HS-5 (cell line): Measurements from ENCODE around the gene FRMD3.

ENCODE experiments used
- DNase-seq: peaks from one replicate; pipeline ENCODE4 v3.0.0-alpha.2; 2012; ENCODE audit warnings: low read depth

FRMD3 gene

GRCh38 chr9:83472764-83473163, 65.4 kb downstream of the FRMD3 start:
- no peak for DNase-seq

DNA sequence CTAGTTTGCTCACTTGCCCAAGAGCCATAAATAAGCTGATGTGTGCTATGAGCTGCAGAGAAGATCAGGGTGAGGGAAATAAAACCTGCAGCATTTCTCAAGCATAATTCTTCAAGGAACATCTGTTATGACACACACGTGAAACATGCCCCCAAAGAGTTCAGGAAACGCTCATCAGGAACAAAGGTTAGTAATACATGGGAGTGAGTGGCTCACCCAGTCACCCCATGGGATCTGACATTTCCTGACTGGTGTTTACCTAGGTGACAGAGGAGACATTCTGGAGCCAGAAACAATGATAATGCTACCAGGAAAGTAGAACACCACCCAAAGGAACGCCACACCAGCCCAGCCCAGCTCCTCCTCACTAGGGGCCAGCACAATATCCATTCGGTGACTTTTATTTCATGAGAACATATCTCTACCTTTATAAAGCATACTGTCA, 66.0 kb downstream of the FRMD3 start:
- peak; percentile 60 for DNase-seq

- DNase-seq: no peak
These were observed 67.0 kb downstream of the FRMD3 start for GRCh38 chr9:83471241-83471640.

- no peak for DNase-seq
These were observed 68.5 kb downstream of the FRMD3 start for GRCh38 chr9:83469722-83470121.

- no peak for DNase-seq
These were observed 69.4 kb downstream of the FRMD3 start for GRCh38 chr9:83468821-83469220.

GRCh38 chr9:83466877-83467276, 71.3 kb downstream of the FRMD3 start:
- DNase-seq: no peak

- no peak for DNase-seq
These were observed 71.8 kb downstream of the FRMD3 start for GRCh38 chr9:83466351-83466750.

GRCh38 chr9:83459830-83460229, 78.4 kb downstream of the FRMD3 start:
- no peak for DNase-seq

GRCh38 chr9:83458530-83458929, 79.7 kb downstream of the FRMD3 start:
- no peak for DNase-seq

GRCh38 chr9:83457005-83457404, 81.2 kb downstream of the FRMD3 start:
- DNase-seq: no peak

DNA sequence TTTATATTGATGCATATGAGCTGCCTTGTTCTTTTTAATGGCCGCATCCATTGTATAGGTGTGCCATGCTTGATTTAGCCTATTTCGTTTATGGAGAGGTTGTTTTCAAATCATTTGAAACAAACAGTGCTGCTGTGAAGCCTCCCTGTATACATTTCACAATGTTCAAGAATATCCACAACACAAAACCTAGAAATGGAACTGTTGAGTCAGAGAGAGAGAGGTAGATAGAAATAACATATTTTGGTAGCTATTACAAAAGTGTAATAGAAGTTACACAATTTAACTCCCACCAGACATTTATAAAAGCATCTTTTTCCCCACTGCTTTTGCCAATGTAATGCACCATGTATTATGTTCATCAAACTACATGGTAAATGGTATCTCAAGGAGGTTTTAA, 82.0 kb downstream of the FRMD3 start:
- no peak for DNase-seq

GRCh38 chr9:83454076-83454475, 84.1 kb downstream of the FRMD3 start:
- no peak for DNase-seq

- no peak for DNase-seq
These were observed 86.9 kb downstream of the FRMD3 start for GRCh38 chr9:83451308-83451707.

- no peak for DNase-seq
These were observed 88.2 kb downstream of the FRMD3 start for GRCh38 chr9:83449983-83450382.

- no peak for DNase-seq
These were observed 89.0 kb downstream of the FRMD3 start for GRCh38 chr9:83449166-83449565.

GRCh38 chr9:83448626-83449025, 89.6 kb downstream of the FRMD3 start:
- no peak for DNase-seq

DNA sequence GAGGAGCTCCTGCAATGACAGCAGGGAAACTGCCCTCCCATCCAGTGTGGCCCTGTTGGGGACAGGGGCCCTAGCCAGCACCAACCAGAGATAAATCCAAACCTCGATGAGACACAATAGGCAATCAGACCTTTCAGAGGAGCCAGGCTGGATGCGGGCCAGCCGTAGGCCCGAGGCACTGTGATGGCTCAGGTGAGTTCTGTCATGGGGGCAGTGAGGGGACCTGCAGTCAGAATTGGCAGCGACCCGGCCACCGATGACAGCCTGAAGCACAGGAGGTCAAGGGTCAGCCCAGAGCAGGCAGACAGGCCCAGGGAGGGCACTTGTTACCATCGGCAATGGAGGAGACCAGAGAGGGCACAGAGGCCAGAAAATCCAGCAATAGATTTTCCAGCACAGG, 90.8 kb downstream of the FRMD3 start:
- DNase-seq: no peak

- DNase-seq: no peak
These were observed 92.4 kb downstream of the FRMD3 start for GRCh38 chr9:83445703-83446265.

DNA sequence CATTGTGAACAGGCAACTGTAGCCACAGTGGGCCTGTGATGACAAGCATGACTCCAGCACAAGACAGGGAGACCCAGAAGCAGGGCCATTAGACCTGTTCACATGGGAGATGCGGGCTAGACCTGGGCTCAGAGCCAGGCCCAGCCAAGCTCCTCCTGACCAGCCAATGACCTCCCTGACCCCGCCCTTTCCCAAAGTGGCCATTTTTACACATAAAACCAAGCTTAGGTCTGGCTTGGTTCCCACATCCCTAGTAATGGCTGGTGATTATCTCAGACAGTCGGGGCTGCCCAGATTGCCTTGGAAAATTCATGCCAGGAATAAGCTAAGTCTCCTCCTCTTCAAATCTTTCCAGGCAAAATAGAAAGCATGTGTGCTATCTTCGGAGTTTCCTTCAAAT, 94.1 kb downstream of the FRMD3 start:
- DNase-seq: no peak

DNA sequence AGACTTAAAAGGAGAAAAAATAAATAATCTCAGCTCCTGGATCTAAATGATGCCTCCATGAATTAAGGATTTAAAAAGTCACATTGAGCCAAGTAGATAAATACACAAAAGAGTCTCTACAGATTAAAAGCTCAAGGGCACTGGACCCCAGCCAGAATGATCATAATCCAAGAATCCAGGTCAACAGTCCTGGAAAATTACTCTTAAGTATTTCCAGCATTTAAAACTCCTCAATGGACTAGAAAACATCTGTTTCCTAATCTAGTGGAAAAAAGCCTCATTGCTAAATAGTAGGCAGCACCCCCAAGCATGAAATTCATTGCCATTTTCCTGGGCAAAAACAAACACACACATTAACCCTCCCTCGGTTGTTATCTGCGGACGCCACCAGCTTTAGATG, 96.8 kb downstream of the FRMD3 start:
- no peak for DNase-seq

GRCh38 chr9:83440641-83441040, 97.6 kb downstream of the FRMD3 start:
- DNase-seq: no peak

GRCh38 chr9:83435301-83435700, 102.9 kb downstream of the FRMD3 start:
- DNase-seq: no peak

- no peak for DNase-seq
These were observed 103.9 kb downstream of the FRMD3 start for GRCh38 chr9:83434254-83434653.

DNA sequence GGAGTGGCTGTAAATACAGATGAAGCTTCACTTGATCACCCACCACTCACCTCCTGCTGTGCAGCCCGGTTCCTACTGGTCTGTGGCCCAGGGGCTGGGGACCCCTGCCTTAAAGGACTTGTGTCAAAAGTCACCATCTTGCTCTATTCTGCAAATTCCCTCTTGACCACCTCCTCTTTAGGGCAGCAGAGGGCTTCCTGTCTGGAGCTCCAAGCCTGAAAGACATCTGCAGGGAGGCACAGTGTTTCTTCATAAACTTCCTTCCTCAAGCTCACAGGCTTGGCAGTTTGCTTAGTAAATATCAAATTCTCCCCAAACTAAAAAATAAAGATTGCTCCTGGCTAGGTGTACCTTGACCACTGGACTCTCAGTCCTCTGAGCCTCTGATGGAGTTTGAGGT, 104.4 kb downstream of the FRMD3 start:
- DNase-seq: no peak
